22Rv1 (cell line): ENCODE data around the gene TTC7B.

Source experiments
- ZFX ChIP-seq: fragments of 450-650 bp; IDR thresholded peaks from 2 replicates; pipeline ENCODE4 v1.6.1; 2017; ENCODE audit warnings: antibody characterized with exemption, borderline replicate concordance
- TF ChIP-seq, protein P1 (sequence below): fragments of 450-650 bp; IDR thresholded peaks from 2 replicates; pipeline ENCODE4 v1.5.1; 2017; ENCODE audit warnings: mild to moderate bottlenecking

DNA sequence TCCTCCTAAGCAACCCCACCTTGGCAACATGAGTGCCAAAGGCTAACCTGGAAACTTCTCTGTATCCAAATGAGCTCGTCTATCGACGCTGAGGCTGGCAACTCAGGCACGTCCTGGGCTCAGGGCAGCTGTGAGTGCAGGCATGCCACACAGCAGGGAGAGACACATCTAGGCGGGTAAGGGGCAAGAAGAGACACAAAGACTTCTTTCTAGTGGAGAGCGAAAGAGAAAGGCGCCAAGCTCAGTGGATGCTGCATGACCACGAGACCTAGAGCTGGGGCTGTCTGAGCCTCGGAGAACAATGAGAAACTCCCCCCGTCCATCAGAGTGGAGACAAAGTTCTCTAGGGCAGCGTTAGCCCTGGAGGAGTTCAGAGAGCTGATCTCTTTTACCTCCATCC is 249.0 kb downstream of the TTC7B start:
- TF ChIP-seq, protein P1, sequence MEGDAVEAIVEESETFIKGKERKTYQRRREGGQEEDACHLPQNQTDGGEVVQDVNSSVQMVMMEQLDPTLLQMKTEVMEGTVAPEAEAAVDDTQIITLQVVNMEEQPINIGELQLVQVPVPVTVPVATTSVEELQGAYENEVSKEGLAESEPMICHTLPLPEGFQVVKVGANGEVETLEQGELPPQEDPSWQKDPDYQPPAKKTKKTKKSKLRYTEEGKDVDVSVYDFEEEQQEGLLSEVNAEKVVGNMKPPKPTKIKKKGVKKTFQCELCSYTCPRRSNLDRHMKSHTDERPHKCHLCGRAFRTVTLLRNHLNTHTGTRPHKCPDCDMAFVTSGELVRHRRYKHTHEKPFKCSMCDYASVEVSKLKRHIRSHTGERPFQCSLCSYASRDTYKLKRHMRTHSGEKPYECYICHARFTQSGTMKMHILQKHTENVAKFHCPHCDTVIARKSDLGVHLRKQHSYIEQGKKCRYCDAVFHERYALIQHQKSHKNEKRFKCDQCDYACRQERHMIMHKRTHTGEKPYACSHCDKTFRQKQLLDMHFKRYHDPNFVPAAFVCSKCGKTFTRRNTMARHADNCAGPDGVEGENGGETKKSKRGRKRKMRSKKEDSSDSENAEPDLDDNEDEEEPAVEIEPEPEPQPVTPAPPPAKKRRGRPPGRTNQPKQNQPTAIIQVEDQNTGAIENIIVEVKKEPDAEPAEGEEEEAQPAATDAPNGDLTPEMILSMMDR, result no peak
- TF ChIP-seq ZFX, result no peak
